Measurements from ENCODE around the gene ACTA2.

Gene ACTA2

DNA sequence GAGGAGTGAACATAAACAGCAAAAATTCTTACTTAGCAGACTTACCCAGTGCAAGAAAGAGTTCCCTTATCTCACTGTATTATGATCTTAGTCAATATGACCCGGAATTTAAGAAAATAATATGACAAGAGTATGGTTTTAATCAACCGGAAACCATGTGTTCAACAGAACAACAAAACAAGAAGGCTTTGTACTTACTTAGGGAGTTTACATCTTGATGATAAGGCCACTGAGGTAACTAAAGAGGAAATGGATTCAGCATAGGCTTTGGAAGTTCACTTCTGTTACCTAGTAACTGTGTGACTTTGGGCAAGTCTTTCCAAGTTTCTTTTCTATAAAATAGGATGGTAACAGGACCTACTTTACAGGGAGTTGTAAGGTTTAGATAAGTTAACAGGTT, 30.6 kb upstream of the ACTA2 start:
- TF ChIP-seq CTCF (IDR thresholded peaks at IDR 0.05; ENCODE audit: extremely low read depth, insufficient read depth, missing control alignments), result no peak
- in situ Hi-C loops (cut with MboI; ENCODE audit: low pct_unique_long_range_greater_than_20kb, low sequenced_read_pairs, unreplicated experiment), result loop anchor here (5.0 kb wide), 1 partner anchor 41 kb away; no protein-coding TSS in a partner anchor
- no peak for DNase-seq (ENCODE audit: low spot score)

GRCh38 chr10:88982366-88982765, 29.8 kb upstream of the ACTA2 start:
- in situ Hi-C loops (cut with MboI; ENCODE audit: low pct_unique_long_range_greater_than_20kb, low sequenced_read_pairs, unreplicated experiment), result loop anchor here (5.0 kb wide), 1 partner anchor 40 kb away; no protein-coding TSS in a partner anchor
- no peak for TF ChIP-seq CTCF (IDR thresholded peaks at IDR 0.05; ENCODE audit: extremely low read depth, insufficient read depth, missing control alignments)
- no peak for DNase-seq (ENCODE audit: low spot score)

DNA sequence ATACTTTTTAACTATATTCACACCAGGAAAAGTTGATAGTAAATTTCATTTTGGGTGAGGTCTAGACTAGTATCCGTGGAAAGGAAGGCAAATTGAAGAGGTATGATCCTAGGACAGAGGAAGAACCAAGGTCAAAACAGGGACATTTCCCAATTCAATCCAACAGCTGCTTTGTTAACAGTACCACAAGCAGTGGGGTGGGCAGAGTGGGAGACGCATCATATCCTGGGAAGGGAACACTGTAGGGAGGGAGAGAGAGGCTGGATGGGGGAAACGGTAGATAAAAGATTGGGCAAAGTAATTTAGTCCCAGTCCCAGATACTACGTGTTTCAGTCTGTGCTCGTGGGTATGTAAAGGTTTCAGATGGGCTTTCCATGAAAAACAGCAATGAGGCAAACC, 28.9 kb upstream of the ACTA2 start:
- DNase-seq (ENCODE audit: low spot score), result no peak
- in situ Hi-C loops (cut with MboI; ENCODE audit: low pct_unique_long_range_greater_than_20kb, low sequenced_read_pairs, unreplicated experiment), result loop anchor here (5.0 kb wide), 1 partner anchor 39 kb away; no protein-coding TSS in a partner anchor

GRCh38 chr10:88980800-88981199, 28.2 kb upstream of the ACTA2 start:
- TF ChIP-seq CTCF (IDR thresholded peaks at IDR 0.05; ENCODE audit: extremely low read depth, insufficient read depth, missing control alignments), result no peak
- no peak for DNase-seq (ENCODE audit: low spot score)
- in situ Hi-C loops (cut with MboI; ENCODE audit: low pct_unique_long_range_greater_than_20kb, low sequenced_read_pairs, unreplicated experiment), result loop anchor here (5.0 kb wide), 1 partner anchor 38 kb away; no protein-coding TSS in a partner anchor

More for the DNA sequence above, 28.9 kb upstream of the ACTA2 start:
- no peak for TF ChIP-seq CTCF (IDR thresholded peaks at IDR 0.05; ENCODE audit: extremely low read depth, insufficient read depth, missing control alignments)

GRCh38 chr10:88980247-88980646, 27.7 kb upstream of the ACTA2 start:
- no peak for TF ChIP-seq CTCF (IDR thresholded peaks at IDR 0.05; ENCODE audit: extremely low read depth, insufficient read depth, missing control alignments)
- no peak for DNase-seq (ENCODE audit: low spot score)
- in situ Hi-C loops (cut with MboI; ENCODE audit: low pct_unique_long_range_greater_than_20kb, low sequenced_read_pairs, unreplicated experiment), result loop anchor here (5.0 kb wide), 1 partner anchor 38 kb away; no protein-coding TSS in a partner anchor

DNA sequence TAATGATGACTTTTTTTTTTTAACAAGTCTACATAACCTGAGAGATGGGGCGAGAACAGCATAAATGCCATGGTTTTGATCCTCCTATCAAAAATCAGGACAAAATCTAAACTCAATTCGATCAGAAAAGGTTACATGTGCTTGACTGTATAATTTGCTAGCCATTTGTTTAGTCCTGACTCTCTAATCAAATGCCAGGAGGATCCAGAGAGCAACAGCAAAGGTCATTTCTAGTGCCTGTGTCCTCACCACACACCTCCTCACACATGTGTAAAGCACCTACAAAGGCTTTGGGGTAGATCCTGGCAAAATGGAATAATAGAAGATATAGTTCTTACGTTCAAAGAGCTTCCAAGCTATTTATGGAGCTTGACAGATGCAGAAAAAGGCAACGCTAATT, 27.0 kb upstream of the ACTA2 start:
- in situ Hi-C loops (cut with MboI; ENCODE audit: low pct_unique_long_range_greater_than_20kb, low sequenced_read_pairs, unreplicated experiment), result loop anchor here (5.0 kb wide), 1 partner anchor 37 kb away; no protein-coding TSS in a partner anchor
- no peak for DNase-seq (ENCODE audit: low spot score)
- TF ChIP-seq CTCF (IDR thresholded peaks at IDR 0.05; ENCODE audit: extremely low read depth, insufficient read depth, missing control alignments), result no peak
